Spleen (tissue), 11 donors: Measurements from ENCODE around the gene SETD1A. TPM values are rescaled to one million over a fixed set of nuclear protein-coding genes. Genes with fewer than 3 reads are reported as not detected.
A peak's percentile ranks its signal among the peaks of the same experiment; 100 is the strongest.

Experiments
- DNase-seq: peaks from one replicate; pipeline ENCODE4 v3.0.0-alpha.2; 2020
- H3K27ac ChIP-seq, 8 donors: fragments of 200-600 bp; sonication (generic) in 7 of 8; 1 replicate in 4 of 8; 2 replicates in 4 of 8; pipeline versions ENCODE4 v1.5.0 to v1.8.0; 2016 to 2021; ENCODE audit warnings: inconsistent platforms in 4 of 8, mild to moderate bottlenecking in 4 of 8, moderate library complexity in 1 of 8
- H3K27me3 ChIP-seq, 7 donors: fragments of 200-600 bp; sonication (generic) in 6 of 7; replicated peaks in 1 of 7; 1 replicate in 4 of 7; 2 replicates in 3 of 7; pipeline versions ENCODE4 v1.5.0 to v1.8.0; 2016 to 2021; ENCODE audit warnings: inconsistent platforms in 3 of 7, mild to moderate bottlenecking in 1 of 7
- H3K36me3 ChIP-seq, 6 donors: fragments of 200-600 bp; sonication (generic) in 5 of 6; 1 replicate in 4 of 6; 2 replicates in 2 of 6; pipeline versions ENCODE4 v1.5.0 to v1.8.0; 2016 to 2021; ENCODE audit warnings: inconsistent platforms in 2 of 6
- H3K4me1 ChIP-seq, 6 donors: fragments of 200-600 bp; sonication (generic) in 5 of 6; 1 replicate in 3 of 6; 2 replicates in 3 of 6; pipeline versions ENCODE4 v1.5.0 to v1.8.0; 2016 to 2021; ENCODE audit warnings: inconsistent platforms in 3 of 6
- H3K4me3 ChIP-seq, 8 donors: fragments of 200-600 bp; sonication (generic) in 7 of 8; 1 replicate in 4 of 8; 2 replicates in 4 of 8; pipeline versions ENCODE4 v1.5.0 to v1.8.0; 2016 to 2021; ENCODE audit warnings: inconsistent platforms in 4 of 8, mild to moderate bottlenecking in 4 of 8, moderate library complexity in 2 of 8
- H3K9me3 ChIP-seq, 8 donors: fragments of 200-600 bp; sonication (generic) in 7 of 8; 1 replicate in 4 of 8; 2 replicates in 4 of 8; pipeline versions ENCODE4 v1.5.0 to v1.8.0; 2016 to 2021; ENCODE audit warnings: inconsistent platforms in 4 of 8
- POLR2A ChIP-seq, 3 donors: fragments of 450-650 bp; IDR thresholded peaks; one replicate each; pipeline ENCODE4 v1.5.1; 2017; ENCODE audit warnings: antibody characterized with exemption in 3 of 3, mild to moderate bottlenecking in 1 of 3
- POLR2AphosphoS5 ChIP-seq, 3 donors: sonication (generic); formaldehyde crosslinking; IDR thresholded peaks; one replicate each; pipeline ENCODE4 v1.5.1; 2017; ENCODE audit warnings: antibody characterized with exemption in 3 of 3
- WGBS, 5 donors: extraction: QIAGEN DNeasy Blood & Tissue Kit in 3 of 5; methylation state at CpG; one replicate each; pipeline versions ENCODE4 v1.1.5 to v1.1.7; 2013 to 2018; 5-methylcytosine and 5-hydroxymethylcytosine counted together
- intact Hi-C: fragments of 100-400 bp; cut with DNase I; formaldehyde crosslinking; loops from one replicate; pipeline ENCODE4 v1.15.0; 2023; ENCODE audit warnings: low total_unique reads
- polyA plus RNA-seq, 3 donors: library from polyadenylated mRNA; stranded (reverse); fragments of 200-250 nt; gene quantifications; one replicate each; pipeline ENCODE4 v1.2.1, GENCODE V29; 2013
- total RNA-seq, 7 donors: library from RNA; depleted of rRNA in 3 of 7; stranded (reverse); fragments of >200 nt in 3 of 7; fragmentation: NEBNext Ultra II Directional in 4 of 7; extraction: Animal tissue kit (Norgen Biotek cat#: 25700) in 4 of 7; gene quantifications; one replicate each; pipeline versions ENCODE4 v1.1.0 to v1.2.1, GENCODE V29; 2016 to 2021
- TF ChIP-seq, protein P1 (sequence below), 11 experiments: fragments of 200-600 bp in 7 of 11; fragments of 450-650 bp in 4 of 11; sonication (generic) in 4 of 11; IDR thresholded peaks in 8 of 11; conservative IDR thresholded peaks in 3 of 11; 1 replicate in 7 of 11; 2 replicates in 4 of 11; pipeline versions ENCODE4 v1.4.0 to v1.8.0; 2016 to 2021; ENCODE audit warnings: antibody characterized with exemption in 11 of 11, inconsistent platforms in 4 of 11, mild to moderate bottlenecking in 1 of 11
- donor health status: healthy with polysubstance abuse.
- donor health status: DM: no; HTN: no; CAD: no; lungs with moderate emphysema.
- donor health status: DM: no; HTN: no; CAD: no.
- donor health status: Bipolar disorder and iron deficiency.
- donor health status: healthy.
- donor health status: DM: no; HTN: no; CAD: no.
- donor health status: DM: yes; HTN: yes; CAD: no.

SETD1A gene
- total and polyA plus RNA-seq, 10 donors: 4.8 to 24.9 (median 14.7) TPM

GRCh38 chr16:30958175-30959079, 873 bp downstream of the SETD1A start:
- Histone ChIP-seq H3K36me3 (peaks cover 2 to 56% (median 44%) of the 10 kb centered on the region in 6 donors), H3K4me1 (peaks cover 21 to 54% (median 34%) of the 10 kb centered on the region in 6 donors), H3K4me3 (peak overlapping the region; percentile 71 to 94 (median 81)), H3K27me3 (no peaks in the 10 kb centered on the region), H3K27ac (peak overlapping the region; percentile 96 to 100 (median 98)), H3K9me3 (no peaks in the 10 kb centered on the region)
- 15 to 33% (median 20%) methylated on average over 25 to 55 of the region's 55 CpGs for WGBS, 5 donors
- TF ChIP-seq POLR2AphosphoS5 (IDR thresholded peaks at IDR 0.05) (no peak), POLR2A (IDR thresholded peaks at IDR 0.05) (no peak)
- TF ChIP-seq, protein P1, sequence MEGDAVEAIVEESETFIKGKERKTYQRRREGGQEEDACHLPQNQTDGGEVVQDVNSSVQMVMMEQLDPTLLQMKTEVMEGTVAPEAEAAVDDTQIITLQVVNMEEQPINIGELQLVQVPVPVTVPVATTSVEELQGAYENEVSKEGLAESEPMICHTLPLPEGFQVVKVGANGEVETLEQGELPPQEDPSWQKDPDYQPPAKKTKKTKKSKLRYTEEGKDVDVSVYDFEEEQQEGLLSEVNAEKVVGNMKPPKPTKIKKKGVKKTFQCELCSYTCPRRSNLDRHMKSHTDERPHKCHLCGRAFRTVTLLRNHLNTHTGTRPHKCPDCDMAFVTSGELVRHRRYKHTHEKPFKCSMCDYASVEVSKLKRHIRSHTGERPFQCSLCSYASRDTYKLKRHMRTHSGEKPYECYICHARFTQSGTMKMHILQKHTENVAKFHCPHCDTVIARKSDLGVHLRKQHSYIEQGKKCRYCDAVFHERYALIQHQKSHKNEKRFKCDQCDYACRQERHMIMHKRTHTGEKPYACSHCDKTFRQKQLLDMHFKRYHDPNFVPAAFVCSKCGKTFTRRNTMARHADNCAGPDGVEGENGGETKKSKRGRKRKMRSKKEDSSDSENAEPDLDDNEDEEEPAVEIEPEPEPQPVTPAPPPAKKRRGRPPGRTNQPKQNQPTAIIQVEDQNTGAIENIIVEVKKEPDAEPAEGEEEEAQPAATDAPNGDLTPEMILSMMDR (IDR thresholded peaks at IDR 0.05 in 8 of 11, conservative IDR thresholded peaks at IDR 0.05 in 3 of 11): no peak
- DNase-seq: peak; percentile 91
- intact Hi-C loops: no loop called here

- intact Hi-C loops: no loop called here
- H3K27me3 ChIP-seq: no peaks in the 10 kb centered on the region
- WGBS, 5 donors: 91 to 97% (median 93%) methylated on average over 11 of the region's 11 CpGs
- H3K4me3 ChIP-seq: no peak overlapping the region
- H3K9me3 ChIP-seq: no peaks in the 10 kb centered on the region
- H3K27ac ChIP-seq: no peak overlapping the region
- no peak for DNase-seq
- H3K4me1 ChIP-seq: peaks cover 17 to 43% (median 25%) of the 10 kb centered on the region in 6 donors
- peaks cover 4 to 77% (median 72%) of the 10 kb centered on the region in 6 donors for H3K36me3 ChIP-seq
- TF ChIP-seq POLR2AphosphoS5 (IDR thresholded peaks at IDR 0.05): peak in 1 of 3 donors; percentile 11
- TF ChIP-seq, protein P1 (IDR thresholded peaks at IDR 0.05 in 8 of 11, conservative IDR thresholded peaks at IDR 0.05 in 3 of 11): no peak
Measured at GRCh38 chr16:30961384-30961783, 3.8 kb downstream of the SETD1A start.

- 93 to 98% (median 97%) methylated on average over 15 to 18 of the region's 18 CpGs for WGBS, 5 donors
- intact Hi-C loops: no loop called here
- Histone ChIP-seq H3K4me1 (peaks cover 5 to 27% (median 12%) of the 10 kb centered on the region in 6 donors), H3K9me3 (no peaks in the 10 kb centered on the region), H3K27me3 (no peaks in the 10 kb centered on the region), H3K27ac (no peak overlapping the region), H3K36me3 (peaks cover 6 to 100% (median 97%) of the 10 kb centered on the region in 6 donors), H3K4me3 (no peak overlapping the region)
- no peak for DNase-seq
- TF ChIP-seq, protein P1 (IDR thresholded peaks at IDR 0.05 in 8 of 11, conservative IDR thresholded peaks at IDR 0.05 in 3 of 11): no peak
- TF ChIP-seq POLR2AphosphoS5 (IDR thresholded peaks at IDR 0.05) (peak in 2 of 3 donors; percentile 14 to 50), POLR2A (IDR thresholded peaks at IDR 0.05) (no peak)
Measured at GRCh38 chr16:30963925-30964511, 6.5 kb downstream of the SETD1A start.
